RWPE2 (cell line): ENCODE data around the gene MCRS1.
A peak's percentile ranks its signal among the peaks of the same experiment; 100 is the strongest.
"Not testable (repeated sequence)": the region's sequence is repeated elsewhere in the genome, so short reads cannot be mapped to it uniquely, and the experiment has no call there.

Experiments used
- ATAC-seq: fragments of 200-7000 bp; cut with Tn5 transposase; 3 replicates; pipeline ENCODE4 v1.9.1; 2021; ENCODE audit warnings: low read depth
- DNase-seq: peaks from one replicate; pipeline ENCODE4 v3.0.0-alpha.2; 2020; ENCODE audit warnings: low spot score
- H3K27ac ChIP-seq: fragments of 450-650 bp; 2 replicates; pipeline ENCODE4 v1.5.1; 2017; ENCODE audit warnings: mild to moderate bottlenecking; ENCODE audit not compliant: poor library complexity, severe bottlenecking
- H3K27me3 ChIP-seq: fragments of 250-450 bp; sonication (Bioruptor Pico); 2 replicates; pipeline ENCODE4 v1.5.1; 2021; ENCODE audit warnings: mild to moderate bottlenecking, moderate library complexity; ENCODE audit not compliant: insufficient read depth, poor library complexity, severe bottlenecking
- H3K36me3 ChIP-seq: fragments of 250-450 bp; sonication (Bioruptor Pico); 2 replicates; pipeline ENCODE4 v1.5.1; 2020; ENCODE audit warnings: low read depth, mild to moderate bottlenecking, moderate library complexity
- H3K4me1 ChIP-seq: fragments of 250-450 bp; sonication (Bioruptor Pico); 2 replicates; pipeline ENCODE4 v1.5.1; 2021; ENCODE audit warnings: mild to moderate bottlenecking, moderate library complexity; ENCODE audit not compliant: insufficient read depth, poor library complexity, severe bottlenecking
- H3K4me3 ChIP-seq: fragments of 250-450 bp; sonication (Bioruptor Pico); 2 replicates; pipeline ENCODE4 v1.5.1; 2021; ENCODE audit warnings: mild to moderate bottlenecking, moderate library complexity; ENCODE audit not compliant: severe bottlenecking
- H3K9me3 ChIP-seq: fragments of 250-450 bp; sonication (Bioruptor Pico); 2 replicates; pipeline ENCODE4 v1.5.1; 2021; ENCODE audit warnings: mild to moderate bottlenecking, moderate library complexity; ENCODE audit not compliant: severe bottlenecking
- TF ChIP-seq, protein P1 (sequence below): fragments of 450-650 bp; IDR thresholded peaks from one replicate; pipeline ENCODE4 v1.5.1; 2017; ENCODE audit warnings: mild to moderate bottlenecking, moderate library complexity; ENCODE audit not compliant: poor library complexity, severe bottlenecking

The MCRS1 gene, protein sequence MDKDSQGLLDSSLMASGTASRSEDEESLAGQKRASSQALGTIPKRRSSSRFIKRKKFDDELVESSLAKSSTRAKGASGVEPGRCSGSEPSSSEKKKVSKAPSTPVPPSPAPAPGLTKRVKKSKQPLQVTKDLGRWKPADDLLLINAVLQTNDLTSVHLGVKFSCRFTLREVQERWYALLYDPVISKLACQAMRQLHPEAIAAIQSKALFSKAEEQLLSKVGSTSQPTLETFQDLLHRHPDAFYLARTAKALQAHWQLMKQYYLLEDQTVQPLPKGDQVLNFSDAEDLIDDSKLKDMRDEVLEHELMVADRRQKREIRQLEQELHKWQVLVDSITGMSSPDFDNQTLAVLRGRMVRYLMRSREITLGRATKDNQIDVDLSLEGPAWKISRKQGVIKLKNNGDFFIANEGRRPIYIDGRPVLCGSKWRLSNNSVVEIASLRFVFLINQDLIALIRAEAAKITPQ

DNA sequence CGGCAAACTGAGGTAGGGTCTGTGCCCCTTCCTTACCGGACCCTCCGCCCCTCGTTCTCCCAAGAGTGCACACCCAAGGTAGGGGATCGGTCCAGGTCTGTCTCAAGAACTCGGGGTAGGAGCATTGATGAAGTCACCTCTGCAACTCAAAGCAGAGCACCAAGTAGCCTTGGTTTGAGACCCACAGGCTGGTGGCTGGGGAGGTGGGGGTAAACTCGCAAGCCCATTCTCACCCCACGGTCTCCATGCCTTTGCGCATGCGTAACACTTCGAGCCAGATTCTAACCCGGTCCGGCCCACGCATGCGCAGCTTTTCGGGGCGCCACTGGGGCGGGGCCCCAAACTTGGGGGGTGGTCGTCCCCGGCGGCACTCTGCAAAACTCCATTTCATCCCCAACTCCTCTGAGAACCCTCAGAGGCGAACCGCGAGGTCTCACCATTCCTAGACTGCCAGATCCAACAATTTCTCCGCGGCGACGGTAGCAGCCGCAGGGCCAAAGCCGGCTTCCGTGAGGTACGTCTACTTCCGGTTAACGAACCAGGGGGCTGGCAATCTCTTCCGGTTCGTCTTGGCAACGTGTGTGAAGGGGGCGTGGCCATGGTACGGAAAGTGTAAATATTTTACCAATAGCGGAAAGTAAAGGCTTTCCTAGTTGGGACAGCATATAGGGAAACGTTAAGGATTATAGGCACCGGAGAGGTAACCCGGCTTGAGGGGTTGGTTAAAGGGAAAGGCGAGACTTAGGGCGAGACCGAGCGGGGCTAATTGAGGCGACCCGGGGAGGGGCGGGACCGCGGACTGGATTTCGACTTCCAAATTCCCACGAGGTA, at the start of gene MCRS1:
Gene MCRS1, minus strand, starts transcription at position 532 of the 831 bp plus-strand sequence. CDS start 1,411 bp downstream, outside the sequence.
- H3K4me1 ChIP-seq: peaks cover 3% of the 10 kb centered on the region
- ATAC-seq (peak; percentile 81), DNase-seq (peak; percentile 87)
- peak within 1 kb of the TSS; percentile 93 for H3K4me3 ChIP-seq
- no peaks in the 10 kb centered on the region for H3K27me3 ChIP-seq
- H3K36me3 ChIP-seq: peaks cover 29% of the 10 kb centered on the region
- no peaks in the 10 kb centered on the region for H3K9me3 ChIP-seq
- TF ChIP-seq, protein P1, sequence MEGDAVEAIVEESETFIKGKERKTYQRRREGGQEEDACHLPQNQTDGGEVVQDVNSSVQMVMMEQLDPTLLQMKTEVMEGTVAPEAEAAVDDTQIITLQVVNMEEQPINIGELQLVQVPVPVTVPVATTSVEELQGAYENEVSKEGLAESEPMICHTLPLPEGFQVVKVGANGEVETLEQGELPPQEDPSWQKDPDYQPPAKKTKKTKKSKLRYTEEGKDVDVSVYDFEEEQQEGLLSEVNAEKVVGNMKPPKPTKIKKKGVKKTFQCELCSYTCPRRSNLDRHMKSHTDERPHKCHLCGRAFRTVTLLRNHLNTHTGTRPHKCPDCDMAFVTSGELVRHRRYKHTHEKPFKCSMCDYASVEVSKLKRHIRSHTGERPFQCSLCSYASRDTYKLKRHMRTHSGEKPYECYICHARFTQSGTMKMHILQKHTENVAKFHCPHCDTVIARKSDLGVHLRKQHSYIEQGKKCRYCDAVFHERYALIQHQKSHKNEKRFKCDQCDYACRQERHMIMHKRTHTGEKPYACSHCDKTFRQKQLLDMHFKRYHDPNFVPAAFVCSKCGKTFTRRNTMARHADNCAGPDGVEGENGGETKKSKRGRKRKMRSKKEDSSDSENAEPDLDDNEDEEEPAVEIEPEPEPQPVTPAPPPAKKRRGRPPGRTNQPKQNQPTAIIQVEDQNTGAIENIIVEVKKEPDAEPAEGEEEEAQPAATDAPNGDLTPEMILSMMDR: no peak
- H3K27ac ChIP-seq: peak within 1 kb of the TSS; percentile 68

DNA sequence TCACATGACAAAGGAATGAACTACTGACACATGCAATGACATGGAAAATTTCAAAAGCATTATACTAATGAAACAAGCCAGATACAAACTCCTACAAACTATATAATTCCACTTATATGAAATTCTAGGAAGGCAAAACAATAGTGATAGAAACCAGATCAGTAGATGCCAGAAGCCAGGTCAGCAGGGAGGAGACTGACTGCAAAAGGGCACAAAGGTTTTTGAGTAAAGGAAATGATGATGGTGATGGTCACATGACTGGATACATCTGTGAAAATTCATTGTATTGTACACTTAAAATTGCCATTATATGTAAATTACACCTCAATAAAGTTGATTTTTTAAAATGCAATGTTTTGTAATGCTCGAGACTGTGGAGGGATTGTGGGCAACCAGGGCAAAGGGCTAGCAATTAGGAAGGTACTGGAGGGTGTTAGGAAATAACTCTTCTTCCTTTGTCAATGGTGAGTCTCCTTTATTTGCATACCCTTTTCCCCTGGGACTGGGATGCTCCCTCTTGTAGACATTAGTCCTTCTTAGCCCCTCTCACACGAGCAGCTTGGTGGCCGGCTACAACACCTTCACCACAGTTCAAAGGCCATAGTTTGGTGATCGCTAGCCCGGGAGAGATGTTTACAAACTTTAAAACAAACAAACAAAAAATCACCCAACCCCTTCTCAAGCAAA, 48.7 kb upstream of the MCRS1 start:
- Histone ChIP-seq H3K36me3 (no peaks in the 10 kb centered on the region), H3K27me3 (no peaks in the 10 kb centered on the region), H3K27ac (no peak overlapping the region), H3K4me3 (no peak overlapping the region), H3K4me1 (peaks cover 3% of the 10 kb centered on the region), H3K9me3 (no peaks in the 10 kb centered on the region)
- no peak for DNase-seq
- ATAC-seq: no peak
- TF ChIP-seq, protein P1: no peak

DNA sequence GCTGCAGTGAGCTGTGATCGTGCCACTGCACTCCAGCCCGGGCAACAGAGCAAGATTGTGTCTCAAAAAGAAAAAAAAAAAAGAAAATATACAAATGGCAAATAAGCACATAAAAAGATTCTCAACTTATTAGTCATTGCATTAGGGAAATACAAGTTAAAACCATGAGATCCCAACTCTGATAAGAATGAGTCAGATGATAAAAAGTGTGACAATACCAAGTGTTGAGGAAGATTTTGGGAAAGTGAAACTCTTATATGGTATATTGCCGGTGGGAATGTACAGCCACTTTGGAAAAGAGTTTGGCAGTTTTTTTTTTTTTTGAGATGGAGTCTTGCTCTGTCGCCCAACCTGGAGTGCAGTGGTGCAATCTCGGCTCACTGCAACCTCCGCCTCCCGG, 47.8 kb upstream of the MCRS1 start:
- DNase-seq (no peak), ATAC-seq (no peak)
- TF ChIP-seq, protein P1: no peak
- Histone ChIP-seq H3K4me1 (no peaks in the 10 kb centered on the region), H3K9me3 (peaks cover 2% of the 10 kb centered on the region), H3K27me3 (no peaks in the 10 kb centered on the region), H3K27ac (no peak overlapping the region), H3K36me3 (no peaks in the 10 kb centered on the region), H3K4me3 (no peak overlapping the region)

DNA sequence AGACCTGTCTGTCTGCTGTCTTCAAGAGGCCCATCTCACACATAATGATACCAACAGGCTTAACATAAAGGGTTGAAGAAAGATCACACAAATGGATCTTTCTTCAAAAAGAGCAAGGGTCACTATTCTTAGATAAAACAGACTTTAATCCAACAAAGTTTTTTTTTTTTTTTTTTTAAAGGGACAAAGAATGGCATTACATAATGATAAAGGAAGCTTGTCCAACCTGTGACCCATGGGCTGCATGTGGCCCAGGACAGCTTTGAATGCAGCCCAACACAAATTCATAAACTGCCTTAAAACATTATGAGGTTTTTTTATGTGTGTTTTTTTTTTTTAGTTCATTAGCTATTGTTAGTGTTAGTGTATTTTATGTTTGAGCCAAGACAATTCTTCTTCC, 44.3 kb upstream of the MCRS1 start:
- Histone ChIP-seq H3K27me3 (no peaks in the 10 kb centered on the region), H3K4me1 (no peaks in the 10 kb centered on the region), H3K4me3 (no peak overlapping the region), H3K27ac (no peak overlapping the region), H3K36me3 (no peaks in the 10 kb centered on the region), H3K9me3 (peaks cover 2% of the 10 kb centered on the region)
- no peak for ATAC-seq
- DNase-seq: no peak
- TF ChIP-seq, protein P1: no peak

DNA sequence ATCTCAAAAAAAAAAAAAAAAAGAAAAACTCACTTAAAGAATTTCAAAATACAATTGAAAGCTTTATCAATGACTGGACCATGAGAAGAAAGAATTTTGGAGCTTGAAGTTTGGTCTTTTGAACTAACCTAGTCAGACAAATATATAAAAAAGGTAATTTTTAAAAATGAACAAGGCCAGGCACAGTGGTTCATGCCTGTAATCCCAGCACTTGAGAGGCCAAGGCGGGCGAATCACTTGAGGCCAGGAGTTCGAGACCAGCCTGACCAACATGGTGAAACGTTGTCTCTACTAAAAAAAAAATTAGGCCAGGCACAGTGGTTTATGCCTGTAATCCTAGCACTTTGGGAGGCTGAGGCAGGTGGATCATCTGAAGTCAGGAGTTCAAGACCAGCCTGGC, 42.8 kb upstream of the MCRS1 start:
- H3K4me1 ChIP-seq, H3K27ac ChIP-seq, H3K36me3 ChIP-seq, H3K27me3 ChIP-seq, DNase-seq, H3K9me3 ChIP-seq, H3K4me3 ChIP-seq, ATAC-seq: not testable (repeated sequence)
